HG02588 (cell line): Measurements from ENCODE around the gene UBE4B.

ENCODE experiments used
- ATAC-seq: cut with Tn5 transposase; IDR thresholded peaks from one replicate; pipeline ENCODE4 v1.9.1; 2021; ENCODE audit warnings: mild to moderate bottlenecking, moderate library complexity; ENCODE audit not compliant: unreplicated experiment

UBE4B gene

GRCh38 chr1:10108948-10109708 is 76.4 kb downstream of the UBE4B start:
- no peak for ATAC-seq

GRCh38 chr1:10113501-10113900 is 80.7 kb downstream of the UBE4B start:
- no peak for ATAC-seq

- ATAC-seq: no peak
These were observed 82.0 kb downstream of the UBE4B start for GRCh38 chr1:10114746-10115145.

GRCh38 chr1:10117132-10117531 is 84.4 kb downstream of the UBE4B start:
- ATAC-seq: no peak

GRCh38 chr1:10117865-10118264 is 85.1 kb downstream of the UBE4B start:
- ATAC-seq: no peak

GRCh38 chr1:10121688-10122087 is 88.9 kb downstream of the UBE4B start:
- no peak for ATAC-seq

- no peak for ATAC-seq
These were observed 90.2 kb downstream of the UBE4B start for GRCh38 chr1:10122926-10123325.

GRCh38 chr1:10128101-10128765 is 95.5 kb downstream of the UBE4B start:
- no peak for ATAC-seq

- ATAC-seq: no peak
These were observed 99.6 kb downstream of the UBE4B start for GRCh38 chr1:10132316-10132715.

GRCh38 chr1:10132852-10133251 is 100.1 kb downstream of the UBE4B start:
- no peak for ATAC-seq

- ATAC-seq: no peak
These were observed 108.2 kb downstream of the UBE4B start for GRCh38 chr1:10140981-10141380.

GRCh38 chr1:10143961-10144485 is 111.3 kb downstream of the UBE4B start:
- ATAC-seq: no peak

GRCh38 chr1:10146391-10146790 is 113.6 kb downstream of the UBE4B start:
- no peak for ATAC-seq

GRCh38 chr1:10149231-10149630 is 116.5 kb downstream of the UBE4B start:
- ATAC-seq: no peak

GRCh38 chr1:10152709-10153284 is 120.0 kb downstream of the UBE4B start:
- ATAC-seq: no peak

- no peak for ATAC-seq
These were observed 122.4 kb downstream of the UBE4B start for GRCh38 chr1:10155087-10155712.

GRCh38 chr1:10160173-10160572 is 127.4 kb downstream of the UBE4B start:
- no peak for ATAC-seq

- no peak for ATAC-seq
These were observed 128.2 kb downstream of the UBE4B start for GRCh38 chr1:10160907-10161490.

- ATAC-seq: no peak
These were observed 129.0 kb downstream of the UBE4B start for GRCh38 chr1:10161541-10162290.

- no peak for ATAC-seq
These were observed 136.3 kb downstream of the UBE4B start for GRCh38 chr1:10168912-10169514.
